Measurements from ENCODE around the gene GLB1L3. TPM values are rescaled to one million over a fixed set of nuclear protein-coding genes. Genes with fewer than 3 reads are reported as not detected.
"Not testable (repeated sequence)": the region's sequence is repeated elsewhere in the genome, so short reads cannot be mapped to it uniquely, and the experiment has no call there.

Gene GLB1L3
- total RNA-seq, 1 experiment from 2014 or later, result 0.23 TPM

- no peak for DNase-seq (ENCODE audit: low read depth)
Measured at GRCh38 chr11:134313821-134314607, 37.8 kb downstream of the GLB1L3 start.

GRCh38 chr11:134317103-134317502 is 40.9 kb downstream of the GLB1L3 start:
- no peak for DNase-seq (ENCODE audit: low read depth)

GRCh38 chr11:134321373-134321772 is 45.2 kb downstream of the GLB1L3 start:
- not testable (repeated sequence) for DNase-seq (ENCODE audit: low read depth)

- DNase-seq (ENCODE audit: low read depth), result no peak
Measured at GRCh38 chr11:134322553-134322952, 46.4 kb downstream of the GLB1L3 start.

GRCh38 chr11:134328433-134328832 is 52.3 kb downstream of the GLB1L3 start:
- no peak for DNase-seq (ENCODE audit: low read depth)

- DNase-seq (ENCODE audit: low read depth), result peak; percentile 13
Measured at GRCh38 chr11:134330611-134331353, 54.6 kb downstream of the GLB1L3 start.

- DNase-seq (ENCODE audit: low read depth), result peak; percentile 78
Measured at GRCh38 chr11:134331354-134332188, 55.4 kb downstream of the GLB1L3 start, which contains the start of gene GLB1L2. Gene GLB1L2 (plus strand): TSS chr11:134331988. CDS start chr11:134332062, 74 bp downstream.

GRCh38 chr11:134332189-134332631 is 56.0 kb downstream of the GLB1L3 start:
- no peak for DNase-seq (ENCODE audit: low read depth)

- no peak for DNase-seq (ENCODE audit: low read depth)
Measured at GRCh38 chr11:134332782-134333181, 56.6 kb downstream of the GLB1L3 start.

GRCh38 chr11:134333312-134333711 is 57.1 kb downstream of the GLB1L3 start:
- no peak for DNase-seq (ENCODE audit: low read depth)

GRCh38 chr11:134333946-134334345 is 57.8 kb downstream of the GLB1L3 start:
- DNase-seq (ENCODE audit: low read depth), result no peak

GRCh38 chr11:134334796-134335571 is 58.8 kb downstream of the GLB1L3 start:
- no peak for DNase-seq (ENCODE audit: low read depth)

GRCh38 chr11:134337051-134337450 is 60.9 kb downstream of the GLB1L3 start:
- no peak for DNase-seq (ENCODE audit: low read depth)

GRCh38 chr11:134338068-134338467 is 61.9 kb downstream of the GLB1L3 start:
- DNase-seq (ENCODE audit: low read depth), result no peak

GRCh38 chr11:134338654-134339053 is 62.5 kb downstream of the GLB1L3 start:
- no peak for DNase-seq (ENCODE audit: low read depth)

GRCh38 chr11:134339756-134340155 is 63.6 kb downstream of the GLB1L3 start:
- no peak for DNase-seq (ENCODE audit: low read depth)

GRCh38 chr11:134340354-134340964 is 64.3 kb downstream of the GLB1L3 start:
- DNase-seq (ENCODE audit: low read depth), result no peak

- no peak for DNase-seq (ENCODE audit: low read depth)
Measured at GRCh38 chr11:134341805-134342571, 65.8 kb downstream of the GLB1L3 start.

- peak; percentile 32 for DNase-seq (ENCODE audit: low read depth)
Measured at GRCh38 chr11:134342572-134343340, 66.6 kb downstream of the GLB1L3 start.
